Fibroblast of lung (primary cell): ENCODE measurements around the gene AFMID. TPM values are rescaled to one million over a fixed set of nuclear protein-coding genes. Genes with fewer than 3 reads are reported as not detected.

Experiments
- DNase-seq, 2 donors: peaks; one replicate each; pipeline versions ENCODE4 v3.0.0 to v3.0.0-alpha.2; 2010; ENCODE audit warnings: low read depth in 2 of 2
- H2AFZ ChIP-seq: 2 replicates; pipeline ENCODE4 v1.5.1; 2012; ENCODE audit warnings: low read length, control low read depth, inconsistent platforms
- H3K27ac ChIP-seq: 2 replicates; pipeline ENCODE4 v1.5.1; 2011; ENCODE audit warnings: low read length, control low read depth; ENCODE audit not compliant: insufficient read depth
- H3K27me3 ChIP-seq: 2 replicates; pipeline ENCODE4 v1.5.1; 2011; ENCODE audit warnings: mild to moderate bottlenecking, low read length; ENCODE audit not compliant: control insufficient read depth, insufficient read depth
- H3K36me3 ChIP-seq: 2 replicates; pipeline ENCODE4 v1.5.1; 2011; ENCODE audit warnings: low read length; ENCODE audit not compliant: control insufficient read depth, insufficient read depth
- H3K4me1 ChIP-seq: 2 replicates; pipeline ENCODE4 v1.5.1; 2011; ENCODE audit warnings: low read length; ENCODE audit not compliant: control insufficient read depth, insufficient read depth; ENCODE audit errors: extremely low read depth
- H3K4me2 ChIP-seq: 2 replicates; pipeline ENCODE4 v1.5.1; 2011; ENCODE audit warnings: low read length, control low read depth; ENCODE audit not compliant: insufficient read depth; ENCODE audit errors: extremely low read depth
- H3K4me3 ChIP-seq, 4 experiments: fragments of 200-600 bp in 1 of 4; sonication (generic) in 1 of 4; replicated peaks in 1 of 4; 2 replicates each; pipeline ENCODE4 v1.5.1; 2011 to 2016; ENCODE audit warnings: low read length in 4 of 4, low read depth in 3 of 4, mild to moderate bottlenecking in 3 of 4, control low read depth in 2 of 4, inconsistent platforms in 1 of 4, mixed read lengths in 1 of 4; ENCODE audit not compliant: insufficient read depth in 1 of 4; ENCODE audit errors: control extremely low read depth in 1 of 4
- H3K79me2 ChIP-seq: 2 replicates; pipeline ENCODE4 v1.5.1; 2012; ENCODE audit warnings: mild to moderate bottlenecking, low read length, inconsistent platforms; ENCODE audit not compliant: control insufficient read depth, insufficient read depth
- H3K9ac ChIP-seq: 2 replicates; pipeline ENCODE4 v1.5.1; 2011; ENCODE audit warnings: mild to moderate bottlenecking, low read length, control low read depth; ENCODE audit not compliant: insufficient read depth
- H3K9me3 ChIP-seq: 2 replicates; pipeline ENCODE4 v1.5.1; 2012; ENCODE audit warnings: low read depth, low read length; ENCODE audit not compliant: control insufficient read depth, insufficient read depth
- H4K20me1 ChIP-seq: 2 replicates; pipeline ENCODE4 v1.5.1; 2011; ENCODE audit warnings: low read length; ENCODE audit not compliant: control insufficient read depth, insufficient read depth; ENCODE audit errors: extremely low read depth
- EZH2 ChIP-seq: IDR thresholded peaks from 2 replicates; pipeline ENCODE4 v1.5.1; 2012; ENCODE audit warnings: low read length, control low read depth, mild to moderate bottlenecking; ENCODE audit errors: missing control alignments
- polyA plus RNA-seq, 2 donors: library from polyadenylated mRNA; depleted of rRNA in 1 of 2; stranded (reverse) in 1 of 2; unstranded in 1 of 2; fragments of >200 nt; gene quantifications; 2 replicates each; pipeline ENCODE4 v1.2.1, GENCODE V29; 2011 to 2012; ENCODE audit warnings: missing spikeins in 1 of 2
- total RNA-seq: library from RNA; depleted of rRNA; stranded (reverse); fragments of >200 nt; gene quantifications from 2 replicates; pipeline ENCODE4 v1.2.1, GENCODE V29; 2014
- TF ChIP-seq, protein P1 (sequence below), 2 donors: IDR thresholded peaks in 1 of 2; conservative IDR thresholded peaks in 1 of 2; 1 replicate in 1 of 2; 2 replicates in 1 of 2; pipeline ENCODE4 v1.5.1; 2011 to 2012; ENCODE audit warnings: low read length in 2 of 2, control low read depth in 1 of 2, inconsistent platforms in 1 of 2, low read depth in 1 of 2, mild to moderate bottlenecking in 1 of 2

Gene AFMID
- total and polyA plus RNA-seq, 2 donors (not counting 1 experiment from before 2014, with no cell fraction given), result 28.1 to 29.2 TPM

DNA sequence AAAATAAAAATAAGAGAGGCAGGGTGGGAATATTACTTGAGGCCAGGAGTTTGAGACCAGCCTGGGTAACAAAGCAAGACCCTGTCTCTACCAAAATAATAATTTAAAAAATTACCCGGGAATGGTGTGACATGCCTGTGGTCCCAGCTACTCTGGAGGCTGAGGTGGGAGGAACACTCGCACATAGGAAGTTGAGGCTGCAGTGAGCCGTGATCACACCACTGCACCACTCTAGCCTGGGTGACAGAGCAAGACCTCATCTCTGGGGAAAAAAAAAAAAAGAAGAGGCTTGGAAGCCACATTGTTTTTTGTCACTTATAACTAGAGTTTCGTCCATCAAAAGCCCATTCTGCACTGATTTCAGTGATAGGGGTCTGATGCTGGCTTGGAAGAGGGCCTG, 41.0 kb downstream of the AFMID start:
- Histone ChIP-seq H3K9ac (no peak overlapping the region), H2AFZ (no peak overlapping the region), H3K79me2 (no peaks in the 10 kb centered on the region), H3K4me1 (no peaks in the 10 kb centered on the region), H3K27ac (no peak overlapping the region), H3K36me3 (peaks cover 2% of the 10 kb centered on the region), H3K4me2 (no peak overlapping the region), H3K4me3 (no peak overlapping the region), H3K27me3 (peaks cover 28% of the 10 kb centered on the region), H3K9me3 (no peaks in the 10 kb centered on the region), H4K20me1 (no peaks in the 10 kb centered on the region)
- no peak for TF ChIP-seq EZH2
- TF ChIP-seq, protein P1, sequence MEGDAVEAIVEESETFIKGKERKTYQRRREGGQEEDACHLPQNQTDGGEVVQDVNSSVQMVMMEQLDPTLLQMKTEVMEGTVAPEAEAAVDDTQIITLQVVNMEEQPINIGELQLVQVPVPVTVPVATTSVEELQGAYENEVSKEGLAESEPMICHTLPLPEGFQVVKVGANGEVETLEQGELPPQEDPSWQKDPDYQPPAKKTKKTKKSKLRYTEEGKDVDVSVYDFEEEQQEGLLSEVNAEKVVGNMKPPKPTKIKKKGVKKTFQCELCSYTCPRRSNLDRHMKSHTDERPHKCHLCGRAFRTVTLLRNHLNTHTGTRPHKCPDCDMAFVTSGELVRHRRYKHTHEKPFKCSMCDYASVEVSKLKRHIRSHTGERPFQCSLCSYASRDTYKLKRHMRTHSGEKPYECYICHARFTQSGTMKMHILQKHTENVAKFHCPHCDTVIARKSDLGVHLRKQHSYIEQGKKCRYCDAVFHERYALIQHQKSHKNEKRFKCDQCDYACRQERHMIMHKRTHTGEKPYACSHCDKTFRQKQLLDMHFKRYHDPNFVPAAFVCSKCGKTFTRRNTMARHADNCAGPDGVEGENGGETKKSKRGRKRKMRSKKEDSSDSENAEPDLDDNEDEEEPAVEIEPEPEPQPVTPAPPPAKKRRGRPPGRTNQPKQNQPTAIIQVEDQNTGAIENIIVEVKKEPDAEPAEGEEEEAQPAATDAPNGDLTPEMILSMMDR (conservative IDR thresholded peaks at IDR 0.05 in 1 of 2, IDR thresholded peaks at IDR 0.05 in 1 of 2; ENCODE audit: low read depth in 1 of 2, low read length in 2 of 2), result no peak
- DNase-seq, result no peak

DNA sequence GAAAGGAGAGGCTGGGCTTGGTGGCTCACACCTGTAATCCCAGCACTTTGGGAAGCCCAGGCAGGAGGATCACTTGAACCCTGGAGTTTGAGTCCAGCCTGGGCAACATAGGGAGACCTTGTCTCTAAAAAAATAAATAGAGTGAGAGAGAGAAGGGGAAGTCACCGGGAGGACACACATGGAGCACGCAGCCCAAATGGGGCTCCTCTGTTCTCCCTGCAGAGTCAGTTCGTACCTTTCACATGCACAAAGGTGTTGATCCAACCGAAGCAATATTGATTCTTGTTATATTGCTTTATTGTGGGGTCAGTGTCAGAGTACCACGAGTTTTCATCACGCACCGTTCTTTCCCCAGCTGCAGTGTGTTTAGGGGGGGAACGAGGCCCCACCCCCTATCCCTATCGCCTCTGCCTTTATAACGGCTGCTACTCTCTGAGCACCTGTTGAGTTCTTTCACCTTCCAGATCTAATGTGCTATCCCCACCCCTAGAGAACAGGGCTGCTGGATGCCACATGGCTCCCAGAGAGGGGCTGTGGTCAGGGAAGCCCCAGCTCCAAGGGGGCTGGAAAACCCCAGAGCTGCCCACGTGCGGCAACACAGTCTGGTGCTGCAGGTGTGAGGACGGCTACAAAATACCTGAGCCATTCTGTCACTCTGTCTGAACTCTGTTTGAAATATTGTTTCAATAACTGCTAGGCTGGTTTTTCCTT, 43.2 kb downstream of the AFMID start:
- no peak for TF ChIP-seq EZH2
- TF ChIP-seq, protein P1 (conservative IDR thresholded peaks at IDR 0.05 in 1 of 2, IDR thresholded peaks at IDR 0.05 in 1 of 2; ENCODE audit: low read depth in 1 of 2, low read length in 2 of 2), result no peak
- H3K36me3 ChIP-seq, result no peaks in the 10 kb centered on the region
- DNase-seq, result no peak

DNA sequence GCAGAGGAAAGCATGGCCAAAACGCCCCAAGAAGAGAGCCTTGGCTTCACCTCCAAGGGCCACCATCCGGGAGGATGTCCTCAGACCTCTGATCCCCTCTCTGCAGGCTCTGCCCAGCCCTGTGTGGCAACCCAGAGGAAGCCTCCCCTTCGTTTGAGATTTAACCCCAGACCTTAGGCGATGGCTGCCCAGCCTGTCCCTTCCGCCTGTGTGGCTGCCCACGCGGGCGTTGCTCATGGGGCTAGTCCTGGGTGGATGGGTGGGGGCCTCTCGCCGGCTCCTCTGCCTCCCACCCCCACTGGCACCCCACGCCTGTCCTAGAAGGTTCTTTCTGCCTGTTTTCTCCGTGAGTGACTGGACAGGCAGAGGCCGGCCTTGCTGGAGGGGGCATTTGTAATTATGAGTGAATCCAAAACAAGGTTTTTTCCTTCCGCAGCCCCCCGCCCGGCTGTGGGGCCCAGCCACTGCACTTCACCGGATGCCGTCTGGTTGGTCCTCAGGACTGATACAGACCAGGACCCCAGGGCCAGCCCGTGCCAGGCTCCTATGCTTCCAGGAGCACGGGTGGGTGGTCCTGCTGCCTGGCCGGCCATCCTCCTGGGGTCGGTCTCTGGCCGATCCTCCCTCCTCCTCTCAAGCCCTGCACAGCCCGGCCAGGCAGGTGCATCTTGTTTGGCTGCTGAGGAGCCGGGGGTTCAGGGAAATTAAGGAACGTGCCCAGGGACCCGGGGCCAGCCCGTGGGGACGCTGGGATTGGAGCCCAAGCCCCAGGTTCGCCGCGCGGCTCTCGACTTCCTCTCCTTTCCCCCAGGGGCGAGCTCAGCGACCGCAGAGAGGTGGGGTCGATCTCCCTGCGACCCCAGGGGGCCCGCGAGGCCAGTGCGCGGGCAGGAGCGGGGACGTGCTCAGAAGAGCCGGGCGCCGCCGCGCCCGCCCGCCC, 44.1 kb downstream of the AFMID start, which contains the start of gene TMEM235:
TMEM235 (plus strand) TSS at position 636 of the 940 bp plus-strand sequence. CDS start 393 bp downstream, outside the sequence.
- peaks cover 28% of the 10 kb centered on the region for H3K27me3 ChIP-seq
- no peak within 1 kb of the TSS for H2AFZ ChIP-seq
- DNase-seq, result no peak
- no peak for TF ChIP-seq EZH2
- no peaks in the 10 kb centered on the region for H3K9me3 ChIP-seq
- no peaks in the 10 kb centered on the region for H3K79me2 ChIP-seq
- H3K36me3 ChIP-seq, result no peaks in the 10 kb centered on the region
- no peaks in the 10 kb centered on the region for H3K4me1 ChIP-seq
- no peak within 1 kb of the TSS for H3K27ac ChIP-seq
- no peak within 1 kb of the TSS for H3K4me3 ChIP-seq
- no peaks in the 10 kb centered on the region for H4K20me1 ChIP-seq
- no peak within 1 kb of the TSS for H3K9ac ChIP-seq
- no peak within 1 kb of the TSS for H3K4me2 ChIP-seq

More for the DNA sequence above, 43.2 kb downstream of the AFMID start:
- no peaks in the 10 kb centered on the region for H3K79me2 ChIP-seq
- H3K9ac ChIP-seq, result no peak overlapping the region
- no peaks in the 10 kb centered on the region for H3K9me3 ChIP-seq
- no peaks in the 10 kb centered on the region for H4K20me1 ChIP-seq
- H3K4me2 ChIP-seq, result no peak overlapping the region
- H3K4me1 ChIP-seq, result no peaks in the 10 kb centered on the region
- H3K27me3 ChIP-seq, result peaks cover 28% of the 10 kb centered on the region
- no peak overlapping the region for H3K4me3 ChIP-seq
- H3K27ac ChIP-seq, result no peak overlapping the region
- H2AFZ ChIP-seq, result no peak overlapping the region
